KOPT-K1 (cell line): ENCODE measurements around the gene EQTN.

Source experiments
- H3K27ac ChIP-seq: fragments of 200-600 bp; sonication (generic); 2 replicates; pipeline ENCODE4 v1.5.1; 2016; ENCODE audit warnings: antibody characterized with exemption, mild to moderate bottlenecking, low read depth, low read length; ENCODE audit not compliant: poor library complexity, severe bottlenecking
- H3K36me3 ChIP-seq: fragments of 200-600 bp; sonication (generic); 2 replicates; pipeline ENCODE4 v1.5.1; 2017; ENCODE audit warnings: antibody characterized with exemption, mild to moderate bottlenecking, low read length, moderate library complexity; ENCODE audit not compliant: insufficient read depth
- H3K9me3 ChIP-seq: fragments of 200-600 bp; sonication (generic); 2 replicates; pipeline ENCODE4 v1.5.1; 2017; ENCODE audit warnings: antibody characterized with exemption, low read length, mild to moderate bottlenecking; ENCODE audit not compliant: insufficient read depth, poor library complexity, severe bottlenecking

The EQTN gene

GRCh38 chr9:27328483-27328882 is 31.5 kb upstream of the EQTN start:
- H3K27ac ChIP-seq, result no peak overlapping the region

DNA sequence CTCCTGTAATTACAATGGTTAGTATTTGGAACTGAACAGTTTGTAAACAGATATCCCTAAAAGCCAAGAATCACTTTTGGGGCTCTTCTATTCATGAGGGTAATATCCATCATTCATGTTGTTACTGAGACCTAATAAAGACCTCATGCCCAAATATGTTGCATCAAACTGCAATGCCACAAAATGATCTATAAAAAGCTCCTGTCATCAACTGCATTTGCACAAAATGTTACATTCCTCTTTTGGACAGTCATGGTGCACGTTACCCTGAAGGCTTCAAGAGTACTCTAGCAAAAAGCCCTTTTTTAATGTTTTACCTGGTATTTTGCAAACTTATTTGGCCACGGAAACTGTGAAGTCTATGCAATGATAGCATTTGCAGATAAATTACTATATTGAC is 14.2 kb upstream of the EQTN start:
- Histone ChIP-seq H3K27ac (no peak overlapping the region), H3K36me3 (no peaks in the 10 kb centered on the region), H3K9me3 (no peaks in the 10 kb centered on the region)

More at GRCh38 chr9:27328483-27328882, 31.5 kb upstream of the EQTN start:
- no peaks in the 10 kb centered on the region for H3K36me3 ChIP-seq
- H3K9me3 ChIP-seq, result no peaks in the 10 kb centered on the region

- Histone ChIP-seq H3K36me3 (no peaks in the 10 kb centered on the region), H3K9me3 (no peaks in the 10 kb centered on the region), H3K27ac (no peak overlapping the region)
These were observed 13.6 kb upstream of the EQTN start for GRCh38 chr9:27310582-27310981.

DNA sequence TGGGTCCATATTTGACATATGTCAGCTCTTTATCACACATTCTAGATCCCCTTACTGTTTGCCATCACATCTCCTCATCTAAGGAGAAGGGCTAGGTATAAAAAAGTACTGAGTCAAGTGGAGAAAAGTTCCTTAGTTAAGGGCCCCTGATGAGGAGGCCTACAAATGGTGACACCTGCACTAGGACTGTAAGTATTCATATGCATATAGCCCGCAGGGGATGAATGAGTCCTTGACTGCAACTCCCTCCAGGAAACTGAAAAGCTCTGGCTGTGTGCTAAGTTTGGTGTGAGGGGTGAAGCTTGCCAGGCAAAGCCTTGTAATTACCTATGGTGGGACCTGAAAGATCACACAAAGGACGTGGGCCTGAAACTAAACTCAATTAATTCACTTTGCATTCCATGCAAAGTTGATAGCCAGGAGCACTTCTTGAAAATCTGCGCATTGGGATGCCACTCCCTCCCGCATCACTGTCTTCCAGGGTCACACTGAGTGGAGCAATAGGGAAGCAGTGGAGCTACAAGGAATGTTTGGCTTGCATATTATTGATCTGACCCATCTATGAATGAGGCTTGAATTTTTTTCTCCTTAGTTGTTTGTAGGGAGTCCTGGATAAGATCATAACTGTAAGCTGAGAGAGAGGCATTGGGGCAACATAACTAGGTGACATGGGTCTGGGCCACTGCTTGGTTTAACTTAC is 11.9 kb upstream of the EQTN start:
- Histone ChIP-seq H3K27ac (no peak overlapping the region), H3K9me3 (no peaks in the 10 kb centered on the region), H3K36me3 (no peaks in the 10 kb centered on the region)

- H3K9me3 ChIP-seq, result no peaks in the 10 kb centered on the region
- no peak overlapping the region for H3K27ac ChIP-seq
- H3K36me3 ChIP-seq, result no peaks in the 10 kb centered on the region
These were observed 7.6 kb upstream of the EQTN start for GRCh38 chr9:27304521-27304920.

DNA sequence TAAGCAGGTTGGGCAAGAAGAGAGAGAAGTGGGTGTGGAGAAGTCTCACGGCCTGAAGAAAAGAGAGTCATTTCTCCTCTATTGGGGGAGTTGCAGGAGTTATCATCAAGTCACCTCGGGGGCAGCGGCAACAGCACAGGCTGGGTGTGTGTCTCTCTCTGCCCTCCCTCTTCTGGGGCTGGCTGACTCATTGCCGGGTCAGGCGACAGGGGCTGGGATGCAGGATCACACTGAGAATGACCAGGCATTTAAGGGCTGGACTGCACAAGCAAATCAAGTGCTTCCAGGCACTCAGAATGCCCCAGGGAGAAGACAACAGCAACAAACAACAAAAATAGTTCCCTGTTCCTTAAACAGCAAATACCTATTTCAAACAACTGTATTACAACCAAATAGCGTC is 6.3 kb upstream of the EQTN start:
- Histone ChIP-seq H3K9me3 (no peaks in the 10 kb centered on the region), H3K27ac (no peak overlapping the region), H3K36me3 (no peaks in the 10 kb centered on the region)

DNA sequence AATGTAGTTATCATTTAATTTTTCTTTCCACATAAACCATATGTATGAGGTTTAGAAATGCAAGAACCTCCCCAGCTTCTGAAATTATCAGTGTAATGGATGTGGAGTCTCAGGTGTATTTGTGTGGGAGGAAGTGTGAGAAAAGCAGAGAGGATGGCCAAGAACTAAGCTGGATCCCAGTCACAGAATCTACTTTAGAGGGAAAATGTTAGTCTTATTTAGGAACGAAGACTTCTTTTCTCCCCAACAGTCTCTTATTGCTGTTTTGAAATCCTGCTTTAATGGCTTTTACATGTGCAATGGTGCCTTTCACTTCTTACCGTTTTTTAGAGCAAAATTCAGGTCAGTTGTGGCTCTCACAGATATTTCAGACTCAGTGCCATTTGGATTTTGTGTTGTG is 3.0 kb downstream of the EQTN start:
- H3K36me3 ChIP-seq, result no peaks in the 10 kb centered on the region
- H3K27ac ChIP-seq, result no peak overlapping the region
- no peaks in the 10 kb centered on the region for H3K9me3 ChIP-seq

GRCh38 chr9:27292659-27293405 is 4.1 kb downstream of the EQTN start:
- Histone ChIP-seq H3K9me3 (no peaks in the 10 kb centered on the region), H3K36me3 (no peaks in the 10 kb centered on the region), H3K27ac (no peak overlapping the region)

DNA sequence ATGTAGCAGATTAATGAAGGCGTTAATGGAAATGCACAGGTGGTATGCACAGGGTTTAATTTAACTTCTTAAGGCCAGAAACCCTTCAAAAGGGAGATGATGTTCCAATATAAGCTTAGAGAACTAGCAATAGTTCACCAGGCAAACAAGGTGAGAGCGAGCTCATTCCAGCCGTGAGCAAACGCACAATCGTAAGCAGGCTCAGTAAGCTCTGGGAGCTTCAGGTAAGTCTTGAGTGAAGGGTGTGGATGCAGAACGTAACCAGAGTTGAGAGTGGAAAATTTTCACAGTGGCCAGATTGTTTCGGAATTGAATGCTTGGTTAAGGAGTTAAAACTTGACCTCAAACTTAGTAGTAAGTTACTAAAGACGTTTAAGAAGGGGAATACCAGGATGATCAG is 5.7 kb downstream of the EQTN start:
- Histone ChIP-seq H3K36me3 (no peaks in the 10 kb centered on the region), H3K27ac (no peak overlapping the region), H3K9me3 (no peaks in the 10 kb centered on the region)

DNA sequence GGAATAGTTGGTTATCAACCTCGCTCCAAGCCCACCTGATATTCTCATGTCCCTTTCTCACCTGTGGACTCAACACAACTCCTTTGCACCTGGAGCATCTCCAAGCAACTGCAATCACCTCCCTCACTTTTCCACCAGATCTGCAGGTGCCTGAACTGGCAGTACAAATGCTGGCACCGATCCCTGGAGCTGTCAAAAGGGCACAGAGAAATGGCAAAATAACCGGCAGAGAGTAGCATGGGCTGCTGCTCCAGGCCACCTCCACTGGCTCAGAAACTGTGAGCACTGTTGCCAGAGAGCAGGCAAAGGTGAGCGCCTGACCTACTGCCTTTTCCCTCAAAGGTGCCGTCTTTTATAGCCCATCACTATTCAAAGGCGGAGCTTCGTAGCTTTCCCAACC is 14.7 kb downstream of the EQTN start:
- Histone ChIP-seq H3K9me3 (no peaks in the 10 kb centered on the region), H3K27ac (no peak overlapping the region), H3K36me3 (no peaks in the 10 kb centered on the region)

DNA sequence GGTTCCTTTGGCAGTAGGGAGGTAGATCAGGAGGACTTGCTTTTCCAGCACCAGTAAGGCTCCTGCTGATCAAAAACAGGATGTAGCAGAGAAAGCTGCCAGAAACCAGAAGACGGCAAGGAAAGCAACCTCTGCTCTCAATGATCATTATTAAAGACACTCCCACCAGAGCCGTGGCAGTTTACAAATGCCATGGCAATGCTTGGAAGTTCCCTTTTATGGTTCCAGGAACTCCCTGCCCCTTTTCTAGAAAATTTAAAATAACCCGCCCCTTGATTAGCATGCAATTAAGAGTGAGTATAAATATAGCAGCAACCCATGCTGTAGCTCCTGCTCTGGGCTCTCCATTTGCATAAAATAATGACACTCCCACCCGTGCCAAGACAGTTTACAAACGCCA is 16.1 kb downstream of the EQTN start:
- Histone ChIP-seq H3K9me3 (no peaks in the 10 kb centered on the region), H3K36me3 (no peaks in the 10 kb centered on the region), H3K27ac (no peak overlapping the region)

- Histone ChIP-seq H3K27ac (no peak overlapping the region), H3K36me3 (no peaks in the 10 kb centered on the region), H3K9me3 (no peaks in the 10 kb centered on the region)
These were observed 16.7 kb downstream of the EQTN start for GRCh38 chr9:27280249-27280648.

DNA sequence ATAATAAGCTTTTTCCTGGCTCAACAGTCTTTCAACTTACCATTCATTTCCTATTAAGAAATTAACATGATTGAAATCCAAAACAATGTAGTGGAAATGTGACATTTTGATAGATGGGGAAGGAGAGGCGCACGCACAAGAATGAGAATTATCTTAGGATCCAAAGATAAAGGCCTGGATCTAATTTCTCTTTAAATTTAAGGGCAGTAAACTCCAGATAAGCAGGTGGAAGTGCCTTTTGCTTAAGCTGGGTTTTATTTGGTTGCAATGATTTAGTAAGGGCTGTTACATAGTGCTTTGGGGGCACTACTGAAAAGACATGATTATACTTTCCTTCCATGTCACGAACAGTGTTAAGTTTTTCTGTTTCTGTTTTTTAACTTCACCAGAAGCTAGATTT is 17.3 kb downstream of the EQTN start:
- no peak overlapping the region for H3K27ac ChIP-seq
- no peaks in the 10 kb centered on the region for H3K36me3 ChIP-seq
- H3K9me3 ChIP-seq, result no peaks in the 10 kb centered on the region

GRCh38 chr9:27278374-27278773 is 18.6 kb downstream of the EQTN start:
- H3K36me3 ChIP-seq, result no peaks in the 10 kb centered on the region
- no peaks in the 10 kb centered on the region for H3K9me3 ChIP-seq
- H3K27ac ChIP-seq, result no peak overlapping the region

DNA sequence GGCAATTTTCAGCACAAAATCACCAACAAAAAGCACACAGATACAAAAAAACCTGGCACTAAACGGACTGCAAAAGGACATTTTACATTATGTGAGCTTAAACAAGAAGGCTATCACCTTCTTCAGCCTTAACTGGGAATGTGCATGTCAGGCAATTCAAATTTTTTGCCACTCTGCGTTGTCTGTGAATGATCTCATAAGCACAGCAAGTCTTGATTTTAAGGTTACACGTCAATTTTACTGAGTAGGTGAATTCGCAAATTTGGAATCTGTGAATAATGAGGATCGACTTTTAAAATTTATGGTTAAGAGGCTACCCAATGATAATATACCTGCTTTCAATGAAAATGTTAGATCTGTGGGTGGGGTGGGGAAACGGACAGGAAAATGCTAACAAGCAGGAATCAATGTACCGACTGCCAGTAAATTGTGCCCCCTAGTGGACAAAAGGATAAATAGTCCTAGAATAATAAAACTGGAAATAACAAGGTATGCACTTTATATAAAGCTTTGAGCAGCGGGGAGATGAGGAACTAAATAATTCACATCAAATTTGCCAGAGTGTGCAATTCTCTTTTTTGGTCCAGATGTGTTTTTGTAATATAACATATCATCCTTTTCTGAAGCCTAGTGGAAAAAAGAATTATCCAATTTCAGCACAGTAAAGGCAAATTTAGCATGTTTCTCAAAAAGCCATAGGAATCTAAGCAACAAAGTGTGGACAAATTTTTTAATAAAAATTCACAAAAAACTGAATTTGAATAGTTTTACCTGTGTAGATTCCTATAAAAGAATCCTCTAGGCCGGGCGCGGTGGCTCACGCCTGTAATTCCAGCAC is 20.5 kb downstream of the EQTN start:
- no peak overlapping the region for H3K27ac ChIP-seq
- H3K36me3 ChIP-seq, result no peaks in the 10 kb centered on the region
- H3K9me3 ChIP-seq, result no peaks in the 10 kb centered on the region
